GM12891 (cell line): Measurements from ENCODE around the gene TMEM129.

Experiments
- DNase-seq: peaks from one replicate; pipeline ENCODE4 v3.0.0; 2011; ENCODE audit warnings: low spot score; ENCODE audit not compliant: insufficient read length
- FAIRE-seq: peaks from 2 replicates; lab custom pipeline; 2011; peaks lifted over from hg19 to GRCh38; lab: Jason Lieb, UNC
- PAX5 ChIP-seq: IDR thresholded peaks from 2 replicates; pipeline ENCODE4 v1.6.1; 2011; ENCODE audit warnings: low read length, moderate library complexity, mild to moderate bottlenecking; ENCODE audit not compliant: insufficient read depth, severe bottlenecking
- POLR2A ChIP-seq: IDR thresholded peaks from 2 replicates; pipeline ENCODE4 v1.6.1; 2011; ENCODE audit warnings: low read depth, low read length, control low read depth
- POLR2AphosphoS5 ChIP-seq: IDR thresholded peaks from 2 replicates; pipeline ENCODE4 v1.6.1; 2011; ENCODE audit warnings: low read depth, low read length, control low read depth
- POU2F2 ChIP-seq: IDR thresholded peaks from 2 replicates; pipeline ENCODE4 v1.6.1; 2011; ENCODE audit warnings: low read depth, mild to moderate bottlenecking, control low read depth, low read length, moderate library complexity
- SPI1 ChIP-seq: IDR thresholded peaks from 2 replicates; pipeline ENCODE4 v1.6.1; 2011; ENCODE audit warnings: low read depth, low read length, control low read depth
- TAF1 ChIP-seq: IDR thresholded peaks from 2 replicates; pipeline ENCODE4 v1.6.1; 2011; ENCODE audit warnings: low read depth, low read length, control low read depth

TMEM129 gene

DNA sequence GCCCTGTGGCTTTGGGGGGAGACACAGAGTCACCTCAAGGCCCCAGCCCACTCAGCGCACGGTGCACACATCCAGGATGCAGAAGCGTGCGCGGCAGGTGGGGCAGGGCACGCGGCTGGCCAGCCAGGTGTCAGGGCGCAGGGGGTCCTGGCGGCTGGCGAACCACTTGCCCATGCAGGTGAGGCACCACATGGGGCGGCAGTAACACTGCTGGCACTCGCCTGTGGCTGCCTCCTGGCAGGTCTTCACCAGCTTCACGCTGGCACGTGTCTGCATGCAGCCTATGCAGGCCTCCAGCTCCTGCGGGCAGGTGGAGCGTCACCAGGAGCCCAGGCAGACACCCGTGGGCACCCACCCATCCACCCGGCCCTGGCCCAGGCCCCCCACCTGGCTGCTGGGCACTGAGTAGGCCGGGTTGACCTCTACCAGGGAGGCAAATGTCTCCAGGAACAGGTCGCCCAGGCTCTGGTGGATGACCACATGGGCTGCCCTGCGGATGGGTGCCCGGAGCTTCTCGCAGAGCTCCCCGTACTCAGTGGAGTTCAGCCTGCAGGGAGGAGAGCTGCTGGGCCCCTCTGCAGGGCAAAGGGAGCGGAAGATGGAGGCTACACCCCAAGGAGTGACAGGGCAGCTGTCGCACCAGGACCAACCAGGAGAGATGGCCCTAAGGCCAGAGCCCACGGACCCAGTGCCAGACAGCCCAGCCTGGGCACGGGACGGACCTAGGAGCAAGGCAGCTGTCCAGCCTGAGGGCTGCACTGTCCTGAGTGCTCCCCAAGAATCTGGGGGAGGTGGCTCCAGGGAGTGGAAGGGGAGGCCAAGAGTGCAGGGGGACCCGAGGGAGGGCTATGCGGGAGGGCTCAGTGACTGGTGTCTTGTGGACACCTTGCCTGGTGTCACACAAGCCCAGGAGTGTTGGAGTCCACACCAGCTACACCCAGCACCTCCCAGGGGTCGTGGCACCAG lies 3.7 kb downstream of the TMEM129 start:
- DNase-seq (no peak), FAIRE-seq (no peak)
- no peak for TF ChIP-seq SPI1
- no peak for TF ChIP-seq POU2F2
- no peak for TF ChIP-seq TAF1
- TF ChIP-seq POLR2AphosphoS5: peak; percentile 34; the same call in 1 of the 2 replicates
- TF ChIP-seq POLR2A: no peak
- TF ChIP-seq PAX5: no peak

DNA sequence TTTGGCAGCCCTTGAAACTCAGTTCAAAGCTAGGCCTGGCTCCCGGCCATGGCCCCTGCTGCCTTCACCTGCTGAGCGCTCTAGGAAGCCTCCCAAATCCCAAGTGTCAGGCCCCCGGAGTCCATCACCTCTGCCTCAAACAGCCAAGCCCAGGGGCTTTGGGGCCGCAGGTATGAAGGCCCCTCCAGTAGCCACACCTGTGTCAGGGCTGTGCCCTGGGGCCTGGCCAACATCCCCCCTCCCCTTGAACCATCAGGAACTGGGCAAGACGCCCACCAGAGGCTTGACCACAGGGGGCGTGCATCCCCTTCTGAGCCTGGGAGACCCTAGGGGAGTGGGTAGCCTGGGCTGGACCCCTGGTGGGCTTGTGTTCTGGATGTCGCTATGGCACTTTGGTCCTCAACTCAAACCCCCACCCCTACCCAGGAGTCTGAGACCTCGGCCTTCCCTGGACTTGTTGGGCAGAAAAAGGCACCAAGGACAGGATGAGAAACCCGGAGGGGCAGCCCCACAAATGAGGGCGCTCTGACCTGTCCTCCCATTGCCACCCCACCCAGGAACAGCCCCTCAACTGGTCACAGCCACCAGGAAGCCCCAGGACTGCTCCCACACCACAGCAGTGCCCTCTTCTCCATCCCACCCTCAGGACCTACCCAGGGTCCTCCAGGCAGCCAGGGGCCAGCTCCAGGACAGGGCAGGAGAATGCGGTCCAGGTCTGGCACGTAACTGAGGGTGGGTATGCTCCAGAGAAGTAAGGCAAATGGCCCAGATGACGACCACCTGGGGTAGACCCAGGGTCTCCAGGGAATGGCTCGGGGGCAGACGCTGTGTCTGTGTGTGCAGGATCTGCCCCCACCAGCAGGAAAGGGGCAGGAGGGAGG lies 4.8 kb downstream of the TMEM129 start:
- no peak for DNase-seq

DNA sequence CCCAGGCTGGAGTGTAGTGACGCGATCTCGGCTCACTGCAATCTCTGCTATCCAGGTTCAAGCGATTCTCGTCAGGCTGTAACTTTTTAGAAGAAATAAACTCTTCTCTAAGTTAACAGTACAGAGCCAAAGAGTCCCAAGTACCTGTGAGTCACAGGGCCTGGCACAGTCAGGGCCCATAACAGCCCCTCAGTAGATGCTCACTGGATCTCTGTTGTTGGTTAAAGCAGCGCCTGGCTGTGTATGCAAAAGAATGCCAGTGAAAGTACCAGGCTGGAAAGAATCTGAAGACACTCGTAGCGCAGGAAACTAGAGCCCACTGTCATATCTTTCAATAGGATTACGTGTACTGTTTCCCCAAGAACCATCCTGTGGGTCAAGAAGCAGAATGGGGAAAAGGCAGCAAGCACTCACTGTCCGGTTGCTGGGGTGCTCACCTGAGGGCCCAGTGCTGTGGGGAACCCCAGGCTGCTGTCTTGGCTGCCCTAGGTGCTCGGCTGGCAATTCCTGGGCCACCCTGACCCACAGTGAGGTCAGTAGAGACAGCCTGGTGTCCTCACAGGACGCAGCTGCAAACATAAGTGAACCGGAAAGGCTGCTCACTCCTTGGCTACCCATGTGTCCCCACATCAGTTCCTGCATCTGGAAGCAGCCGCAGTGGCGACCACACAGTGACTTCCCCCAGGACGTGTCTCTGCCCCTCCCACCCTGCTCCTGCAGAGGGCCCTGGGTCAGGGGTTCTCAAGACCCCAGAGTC lies 5.9 kb downstream of the TMEM129 start:
- peak; percentile 51 for FAIRE-seq
- no peak for DNase-seq
- TF ChIP-seq PAX5: no peak
- TF ChIP-seq POU2F2: no peak
- TF ChIP-seq SPI1: no peak
- no peak for TF ChIP-seq TAF1
- TF ChIP-seq POLR2AphosphoS5: no peak
- TF ChIP-seq POLR2A: no peak

More for the DNA sequence above, 4.8 kb downstream of the TMEM129 start:
- FAIRE-seq: no peak
- no peak for TF ChIP-seq TAF1
- no peak for TF ChIP-seq SPI1
- 0 out of 2 replicates have a peak, but pooled peaks have one; percentile 10 for TF ChIP-seq POU2F2
- TF ChIP-seq POLR2A: no peak; the same call in 1 of the 2 replicates
- TF ChIP-seq POLR2AphosphoS5: no peak

DNA sequence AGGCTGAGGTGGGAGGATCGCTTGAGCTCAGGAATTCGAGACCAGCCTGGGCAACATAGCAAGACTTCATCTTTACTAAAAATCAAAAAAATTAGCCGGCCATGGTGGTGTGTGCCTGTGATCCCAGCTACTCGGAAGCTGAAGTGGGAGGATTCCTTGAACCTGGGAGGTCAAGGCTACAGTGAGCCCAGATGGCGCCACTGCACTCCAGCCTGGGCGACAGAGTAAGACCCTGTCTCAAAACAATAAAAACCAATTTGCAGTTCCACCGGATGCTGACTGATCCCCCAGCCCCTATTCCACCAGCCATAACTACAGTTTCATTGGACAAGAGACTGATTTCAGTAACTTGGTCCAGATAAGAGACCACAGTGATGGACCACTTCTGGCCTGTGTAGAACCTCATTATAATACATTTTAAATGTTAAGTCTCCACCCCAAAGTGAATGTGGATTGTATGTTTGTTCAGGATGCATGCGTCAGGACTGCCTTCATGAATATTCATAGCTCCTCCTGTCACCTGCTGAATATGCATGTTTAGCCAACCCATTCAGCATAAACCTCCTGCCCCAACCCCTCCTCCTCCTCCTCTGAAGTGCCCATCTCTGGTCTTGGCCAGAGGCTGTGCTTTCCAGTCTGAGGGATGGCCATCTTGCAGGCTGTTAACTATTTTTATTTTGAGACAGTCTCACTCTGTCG lies 6.7 kb downstream of the TMEM129 start:
- DNase-seq (no peak), FAIRE-seq (peak; percentile 84)
- TF ChIP-seq POU2F2: peak; percentile 100
- TF ChIP-seq PAX5: no peak

DNA sequence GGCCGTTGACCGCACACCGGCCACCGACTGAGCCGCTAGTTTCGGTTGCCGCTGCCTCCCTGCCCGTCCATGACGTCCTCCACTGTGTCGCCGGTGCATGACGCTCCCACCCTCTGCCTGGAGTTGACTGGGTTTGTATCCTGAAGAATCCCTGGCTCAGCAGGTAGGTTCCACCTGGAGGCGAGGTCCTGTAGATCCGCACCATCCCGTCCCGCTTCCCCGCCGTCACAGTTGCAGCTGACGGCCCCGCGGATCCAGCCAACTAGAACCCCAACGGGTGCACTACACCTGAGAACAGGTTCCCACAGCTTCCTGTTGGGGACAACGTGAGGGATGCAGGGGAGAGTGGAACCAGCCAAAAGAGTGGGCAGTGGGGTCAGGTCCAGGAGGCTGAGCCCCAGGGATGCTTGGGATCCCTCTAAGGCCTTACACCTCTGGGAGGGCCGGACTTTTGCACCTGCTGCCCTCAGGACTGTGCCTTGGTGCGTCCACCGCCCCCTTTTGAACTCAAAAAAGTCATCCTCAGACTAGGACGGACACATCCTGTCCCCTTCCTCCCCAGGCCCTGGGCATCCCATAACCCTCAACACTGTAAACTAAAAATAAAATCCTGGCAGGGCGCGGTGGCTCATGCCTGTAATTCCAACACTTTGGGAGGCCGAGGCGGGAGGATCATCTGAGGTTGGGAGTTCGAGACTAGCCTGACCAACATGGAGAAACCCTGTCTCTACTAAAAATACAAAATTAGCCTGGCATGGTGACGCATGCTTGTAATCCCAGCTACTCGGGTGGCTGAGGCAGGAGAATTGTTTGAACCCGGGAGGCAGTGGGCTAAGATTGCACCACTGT lies 7.9 kb downstream of the TMEM129 start:
- DNase-seq: no peak
- TF ChIP-seq POLR2AphosphoS5: 0 out of 2 replicates have a peak, but pooled peaks have one; percentile 7
- TF ChIP-seq POU2F2: no peak
- no peak; the same call in 1 of the 2 replicates for TF ChIP-seq POLR2A
- TF ChIP-seq SPI1: no peak
- FAIRE-seq: no peak

DNA sequence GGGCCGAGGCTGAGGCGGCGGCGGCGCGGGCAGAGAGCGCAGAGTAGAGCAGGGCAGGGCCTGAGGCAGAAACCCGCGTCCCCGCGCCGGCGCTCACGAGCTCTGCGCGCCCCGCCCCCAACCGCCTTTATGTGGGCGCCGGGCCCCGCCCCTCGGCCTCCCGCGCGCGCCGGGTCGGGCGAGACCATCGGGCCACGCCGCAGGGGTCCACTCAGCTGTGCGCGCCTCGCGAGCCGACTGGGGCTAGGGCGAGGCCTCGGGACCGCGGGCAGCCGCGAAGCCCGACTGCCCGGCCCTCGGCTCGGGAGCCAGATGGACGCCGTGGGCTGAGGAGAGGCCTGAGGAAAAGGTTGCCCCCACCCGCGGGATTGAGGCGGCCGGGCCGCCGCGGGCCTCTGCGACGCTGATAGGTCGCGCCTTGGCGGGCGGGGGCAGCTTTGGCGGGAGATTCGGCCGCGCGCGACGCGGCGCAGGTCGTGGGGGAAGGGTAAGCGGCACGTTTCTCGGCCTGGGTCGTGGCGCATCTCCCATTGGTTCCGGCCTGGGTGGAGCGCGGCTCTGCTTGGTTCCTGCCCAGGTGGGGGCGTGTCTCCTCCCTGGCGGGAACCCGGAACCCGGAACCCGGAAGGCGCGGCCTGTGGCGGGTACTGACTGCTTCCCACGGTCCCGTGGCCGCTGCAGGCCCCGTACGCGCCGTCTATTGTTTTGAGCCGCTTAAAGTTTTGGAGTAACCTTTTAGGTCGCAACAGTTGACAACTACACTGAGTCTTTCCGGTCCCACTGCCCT lies 8.7 kb downstream of the TMEM129 start, which contains the start of gene SLBP:
TSS of gene SLBP (minus strand) at position 104 of the 787 bp plus-strand sequence. CDS start 131 bp downstream, outside the sequence.
- peak; percentile 96 for DNase-seq
- peak; percentile 94 for FAIRE-seq
- peak; percentile 63; the same call in 1 of the 2 replicates for TF ChIP-seq POLR2A
- TF ChIP-seq POLR2AphosphoS5: peak; percentile 78
- TF ChIP-seq PAX5: peak; percentile 64
- TF ChIP-seq SPI1: peak; percentile 23; the same call in 1 of the 2 replicates
- peak; percentile 71 for TF ChIP-seq POU2F2
- TF ChIP-seq TAF1: peak; percentile 77; the same call in 1 of the 2 replicates
